K562 (cell line): Measurements from ENCODE around the gene DPY19L1. TPM values are rescaled to one million over a fixed set of nuclear protein-coding genes. Genes with fewer than 3 reads are reported as not detected.

Experiments used
- ATAC-seq: fragments of 200-7000 bp; cut with Tn5 transposase; 3 replicates; pipeline ENCODE4 v1.9.1; 2020; ENCODE audit warnings: moderate library complexity
- BruUV-seq: library from RNA; stranded (reverse); fragments of 400-500 nt; replicated peaks from 2 replicates; lab custom pipeline; 2021; lab: Mats Ljungman, UMichigan
- CTCF ChIA-PET: fragments of 300-600 bp; formaldehyde crosslinking; extraction: SDS; loops from one replicate; lab custom pipeline; 2021; ENCODE audit warnings: low intra/inter-chr PET ratio; lab: Yijun Ruan, JAX
- POLR2A ChIA-PET: fragments of 300-600, 350-650 bp; sonication (Branson Sonifier 250); formaldehyde crosslinking; extraction: SDS; loops from one replicate; lab custom pipeline; 2021; ENCODE audit warnings: antibody characterized with exemption, inconsistent platforms; lab: Yijun Ruan, JAX
- DNase-seq, 4 experiments: peaks; one replicate each; pipeline versions ENCODE4 v3.0.0 to v3.0.0-alpha.2; 2011 to 2018; ENCODE audit warnings: low spot score in 3 of 4, mixed read lengths in 3 of 4; ENCODE audit errors: extremely low read depth in 1 of 4
- FAIRE-seq: peaks from 2 replicates; lab custom pipeline; 2011; peaks lifted over from hg19 to GRCh38; lab: Jason Lieb, UNC
- H2AFZ ChIP-seq: 2 replicates; pipeline ENCODE4 v1.6.0; 2011; ENCODE audit warnings: low read depth, low read length, control low read depth, inconsistent platforms
- H3K27ac ChIP-seq: fragments of 200-600 bp; 3 replicates; pipeline ENCODE4 v1.8.0; 2011; ENCODE audit warnings: low read depth, mild to moderate bottlenecking, control low read depth, inconsistent platforms, low read length, moderate library complexity, mixed read lengths; ENCODE audit errors: extremely low read depth
- H3K27me3 ChIP-seq, 2 experiments: fragments of 300-600 bp in 1 of 2; 2 replicates in 1 of 2; 3 replicates in 1 of 2; pipeline versions ENCODE4 v1.6.0 to v1.8.0; 2011; ENCODE audit warnings: inconsistent platforms in 2 of 2, low read length in 2 of 2, mild to moderate bottlenecking in 1 of 2, mixed read lengths in 1 of 2, moderate library complexity in 1 of 2; ENCODE audit not compliant: control insufficient read depth in 2 of 2, insufficient read depth in 2 of 2
- H3K36me3 ChIP-seq: fragments of 300-600 bp; 3 replicates; pipeline ENCODE4 v1.8.0; 2011; ENCODE audit warnings: mild to moderate bottlenecking, low read length, inconsistent platforms; ENCODE audit not compliant: control insufficient read depth, insufficient read depth
- H3K4me1 ChIP-seq, 2 experiments: fragments of 200-600 bp in 1 of 2; replicated peaks in 1 of 2; 2 replicates in 1 of 2; 3 replicates in 1 of 2; pipeline versions ENCODE4 v1.5.1 to v1.8.0; 2011; ENCODE audit warnings: inconsistent platforms in 2 of 2, low read length in 2 of 2, mild to moderate bottlenecking in 1 of 2, mixed read lengths in 1 of 2, moderate library complexity in 1 of 2; ENCODE audit not compliant: control insufficient read depth in 2 of 2, insufficient read depth in 2 of 2
- H3K4me2 ChIP-seq: 2 replicates; pipeline ENCODE4 v1.6.1; 2011; ENCODE audit warnings: low read length, control low read depth, inconsistent platforms, mixed read lengths; ENCODE audit not compliant: insufficient read depth
- H3K4me3 ChIP-seq: fragments of 200-600 bp; sonication (generic), shearing (Covaris generic); 2 replicates; pipeline ENCODE4 v1.5.1; 2016; ENCODE audit warnings: control low read depth, inconsistent platforms
- H3K79me2 ChIP-seq: fragments of 200-600 bp; 3 replicates; pipeline ENCODE4 v1.8.0; 2011; ENCODE audit warnings: low read length, inconsistent platforms; ENCODE audit not compliant: control insufficient read depth, insufficient read depth
- H3K9ac ChIP-seq, 2 experiments: 2 replicates each; pipeline versions ENCODE4 v1.6.0 to v1.6.1; 2011; ENCODE audit warnings: low read depth in 2 of 2, low read length in 2 of 2, control low read depth in 1 of 2, inconsistent platforms in 1 of 2, mild to moderate bottlenecking in 1 of 2, mixed read lengths in 1 of 2; ENCODE audit not compliant: insufficient read depth in 1 of 2
- H3K9me1 ChIP-seq: one replicate; pipeline ENCODE4 v1.6.0; 2011; ENCODE audit warnings: inconsistent platforms, mild to moderate bottlenecking, low read length, moderate library complexity; ENCODE audit not compliant: control insufficient read depth, insufficient read depth
- H3K9me3 ChIP-seq: replicated peaks from 2 replicates; pipeline ENCODE4 v1.5.1; 2011; ENCODE audit warnings: low read depth, low read length, inconsistent platforms; ENCODE audit not compliant: control insufficient read depth, insufficient read depth
- H4K20me1 ChIP-seq: replicated peaks from 2 replicates; pipeline ENCODE4 v1.6.1; 2011; ENCODE audit warnings: low read length, inconsistent platforms, mixed read lengths; ENCODE audit not compliant: control insufficient read depth, insufficient read depth
- CEBPZ ChIP-seq: fragments of 150-350 bp; IDR thresholded peaks from 2 replicates; pipeline ENCODE4 v1.6.1; 2014; ENCODE audit warnings: low read depth, mild to moderate bottlenecking, low read length, borderline replicate concordance
- CHD4 ChIP-seq: fragments of 200-600 bp; sonication (generic); IDR thresholded peaks from 3 replicates; pipeline ENCODE4 v1.6.1; 2012; ENCODE audit warnings: low read depth, mild to moderate bottlenecking, mixed read lengths, low read length, inconsistent platforms; ENCODE audit not compliant: insufficient read depth, insufficient replicate concordance, poor library complexity, severe bottlenecking
- CUX1 ChIP-seq: fragments of 200-800 bp; sonication (Bioruptor generic); IDR thresholded peaks from 2 replicates; pipeline ENCODE4 v1.6.1; 2016; ENCODE audit warnings: missing genetic modification characterization, missing compliant biosample characterization
- ETS1 ChIP-seq: conservative IDR thresholded peaks from 2 replicates; pipeline ENCODE4 v1.6.1; 2011; ENCODE audit warnings: low read depth, mild to moderate bottlenecking, low read length; ENCODE audit not compliant: control insufficient read depth
- RBM17 ChIP-seq: fragments of 200-400 bp; formaldehyde crosslinking; IDR thresholded peaks from 2 replicates; pipeline ENCODE4 v1.6.1; 2017; ENCODE audit warnings: low read depth, mild to moderate bottlenecking, low read length, borderline replicate concordance
- SLC30A9 ChIP-seq: fragments of 250-450 bp; sonication (Bioruptor Pico); IDR thresholded peaks from 2 replicates; pipeline ENCODE4 v1.8.0; 2022; ENCODE audit warnings: mild to moderate bottlenecking, moderate library complexity
- SREBF2 ChIP-seq: sonication (generic); formaldehyde crosslinking; IDR thresholded peaks from 2 replicates; pipeline ENCODE4 v1.4.0; 2020; ENCODE audit warnings: mild to moderate bottlenecking, missing genetic modification reagents
- ZFP30 ChIP-seq: fragments of 250-450 bp; sonication (Bioruptor Pico); IDR thresholded peaks from 2 replicates; pipeline ENCODE4 v1.8.0; 2022; ENCODE audit warnings: moderate library complexity, mild to moderate bottlenecking, inconsistent platforms, borderline replicate concordance
- ZNF507 ChIP-seq: conservative IDR thresholded peaks from 2 replicates; pipeline ENCODE4 v1.6.1; 2017; ENCODE audit warnings: missing genetic modification characterization, missing compliant biosample characterization
- ZNF512 ChIP-seq: IDR thresholded peaks from 2 replicates; pipeline ENCODE4 v1.6.1; 2016; ENCODE audit warnings: missing genetic modification characterization, missing compliant biosample characterization
- WGBS: fragments of 100-300 bp; shearing (Covaris generic); methylation state at CpG from one replicate; pipeline ENCODE4 v1.1.6; 2016; ENCODE audit warnings: low coverage, mixed read lengths; ENCODE audit not compliant: insufficient coverage; ENCODE audit errors: missing lambda C conversion rate; 5-methylcytosine and 5-hydroxymethylcytosine counted together
- in situ Hi-C: fragments of 300-500 bp; cut with MboI; formaldehyde crosslinking; loops from 4 replicates; pipeline ENCODE4 v1.15.0; 2018; ENCODE audit warnings: inconsistent platforms, mixed read lengths
- intact Hi-C: fragments of 100-400 bp; cut with micrococcal nuclease; formaldehyde crosslinking; loops from 2 replicates; pipeline ENCODE4 v1.14.2; 2022
- polyA plus RNA-seq, 8 experiments: library from polyadenylated mRNA; depleted of rRNA in 4 of 8; stranded (reverse) in 5 of 8; unstranded in 3 of 8; fragments of >200 nt; fragmentation: Nextera tagmentation in 2 of 8; fragmentation: Illumina TruSeq in 1 of 8; extraction: Ambion mirVana in 2 of 8; extraction: Trizol in 1 of 8; gene quantifications; 2 replicates each; pipeline versions ENCODE4 v1.2.1 to v1.2.3, GENCODE V29; 2011 to 2014; ENCODE audit warnings: inconsistent platforms in 1 of 8, missing spikeins in 1 of 8
- total RNA-seq, 7 experiments: library from RNA; depleted of rRNA in 6 of 7; stranded (reverse); fragments of >200 nt in 6 of 7; fragmentation: Illumina TruSeq in 2 of 7; extraction: Trizol in 2 of 7; gene quantifications; 2 replicates each; pipeline versions ENCODE4 v1.2.1 to v1.2.3, GENCODE V29; 2011 to 2021; ENCODE audit warnings: low replicate concordance in 1 of 7

Gene DPY19L1
- total and polyA plus RNA-seq, 9 of the 15 experiments (the other 6 are each of a cell fraction or from before 2014, with no cell fraction given): 4.0 to 34.3 (median 22.1) TPM

GRCh38 chr7:35012160-35012559, 25.1 kb downstream of the DPY19L1 start:
- Histone ChIP-seq H3K4me1 (peaks cover 0 to 6% of the 10 kb centered on the region in 2 experiments; a peak in 3 of 5 replicates), H3K4me2 (no peak overlapping the region), H3K36me3 (peaks cover 27% of the 10 kb centered on the region; the same call in 1 of the 3 replicates), H2AFZ (no peak overlapping the region), H3K27me3 (no peaks in the 10 kb centered on the region), H3K79me2 (no peaks in the 10 kb centered on the region), H3K27ac (no peak overlapping the region), H3K9ac (no peak overlapping the region), H3K9me1 (no peaks in the 10 kb centered on the region), H3K9me3 (no peaks in the 10 kb centered on the region), H4K20me1 (no peaks in the 10 kb centered on the region), H3K4me3 (no peak overlapping the region)
- CTCF ChIA-PET: no interaction called here
- DNase-seq: no peak
- 77% methylated on average over 3 of the region's 3 CpGs for WGBS
- intact Hi-C loops (no loop called here), in situ Hi-C loops (no loop called here)
- no peak for TF ChIP-seq SLC30A9 (CRISPR knock-in tag)
- no peak for TF ChIP-seq RBM17
- no peak for TF ChIP-seq CEBPZ
- TF ChIP-seq ZFP30 (CRISPR knock-in tag): no peak
- TF ChIP-seq CHD4: no peak
- TF ChIP-seq ZNF507 (tag): no peak
- TF ChIP-seq ETS1: no peak
- no peak for TF ChIP-seq SREBF2 (CRISPR knock-in tag)
- no peak for TF ChIP-seq ZNF512 (tag)
- TF ChIP-seq CUX1 (CRISPR knock-in tag): no peak
- FAIRE-seq: no peak
- POLR2A ChIA-PET: no interaction called here
- no peak for ATAC-seq
- no TSS peak for BruUV-seq
